Hematopoietic multipotent progenitor cell treated with erythropoietin and hydrocortisone succinate and interleukin-3 and kit ligand, for 4 days (in vitro differentiated cells): ENCODE measurements around the gene XBP1.
A peak's percentile ranks its signal among the peaks of the same experiment; 100 is the strongest.
"Not testable (repeated sequence)": the region's sequence is repeated elsewhere in the genome, so short reads cannot be mapped to it uniquely, and the experiment has no call there.

Source experiments
- DNase-seq: peaks from one replicate; pipeline ENCODE4 v3.0.0-alpha.2; 2015

Gene XBP1

GRCh38 chr22:28800308-28801041 is at the start of gene XBP1:
XBP1 (minus strand) TSS chr22:28800569.
- DNase-seq: peak; percentile 97

- no peak for DNase-seq
These were observed 46.6 kb upstream of the XBP1 start for GRCh38 chr22:28846994-28847393.

- DNase-seq: not testable (repeated sequence)
These were observed 43.9 kb upstream of the XBP1 start for GRCh38 chr22:28844277-28844676.

- DNase-seq: no peak
These were observed 43.3 kb upstream of the XBP1 start for GRCh38 chr22:28843633-28844032.

- peak; percentile 30 for DNase-seq
These were observed 40.7 kb upstream of the XBP1 start for GRCh38 chr22:28841111-28841510.

GRCh38 chr22:28838971-28839370 is 38.6 kb upstream of the XBP1 start:
- no peak for DNase-seq

GRCh38 chr22:28837640-28838039 is 37.3 kb upstream of the XBP1 start:
- no peak for DNase-seq

GRCh38 chr22:28835630-28836189 is 35.3 kb upstream of the XBP1 start:
- no peak for DNase-seq

GRCh38 chr22:28833276-28833923 is 33.0 kb upstream of the XBP1 start:
- no peak for DNase-seq

- no peak for DNase-seq
These were observed 32.4 kb upstream of the XBP1 start for GRCh38 chr22:28832731-28833130.

- DNase-seq: no peak
These were observed 31.0 kb upstream of the XBP1 start for GRCh38 chr22:28831140-28832072.

GRCh38 chr22:28830441-28830840 is 30.1 kb upstream of the XBP1 start:
- no peak for DNase-seq

GRCh38 chr22:28829358-28830181 is 29.2 kb upstream of the XBP1 start:
- DNase-seq: peak; percentile 93

GRCh38 chr22:28826921-28827320 is 26.6 kb upstream of the XBP1 start:
- DNase-seq: no peak

- not testable (repeated sequence) for DNase-seq
These were observed 26.1 kb upstream of the XBP1 start for GRCh38 chr22:28826430-28826829.

GRCh38 chr22:28824455-28824854 is 24.1 kb upstream of the XBP1 start:
- not testable (repeated sequence) for DNase-seq

- DNase-seq: peak; percentile 70
These were observed 22.7 kb upstream of the XBP1 start for GRCh38 chr22:28822930-28823551.

GRCh38 chr22:28821452-28821851 is 21.1 kb upstream of the XBP1 start:
- DNase-seq: no peak

GRCh38 chr22:28820885-28821284 is 20.5 kb upstream of the XBP1 start:
- no peak for DNase-seq

- DNase-seq: no peak
These were observed 19.1 kb upstream of the XBP1 start for GRCh38 chr22:28819253-28820096.
